Esophagus squamous epithelium (tissue), 4 donors: ENCODE results near the gene NTF3.

ENCODE experiments used
- CTCF ChIP-seq, 6 experiments: fragments of 450-650 bp in 4 of 6; fragments of 200-600 bp in 2 of 6; sonication (generic) in 2 of 6; IDR thresholded peaks; one replicate each; pipeline ENCODE4 v1.5.1; 2016 to 2019; ENCODE audit warnings: antibody characterized with exemption in 6 of 6, mild to moderate bottlenecking in 4 of 6, moderate library complexity in 4 of 6
- POLR2A ChIP-seq, 4 donors: fragments of 450-650 bp; IDR thresholded peaks; one replicate each; pipeline ENCODE4 v1.6.1; 2017; ENCODE audit warnings: antibody characterized with exemption in 4 of 4, mild to moderate bottlenecking in 4 of 4, moderate library complexity in 3 of 4

GRCh38 chr12:5493018-5493417, 61.1 kb downstream of the NTF3 start:
- no peak for TF ChIP-seq CTCF (IDR thresholded peaks at IDR 0.05)
- TF ChIP-seq POLR2A (IDR thresholded peaks at IDR 0.05): no peak
